ENCODE results near the gene KLHDC3.
"Not testable (repeated sequence)": the region's sequence is repeated elsewhere in the genome, so short reads cannot be mapped to it uniquely, and the experiment has no call there.

KLHDC3 gene

GRCh38 chr6:43034190-43034525 lies 20.1 kb downstream of the KLHDC3 start:
- Histone ChIP-seq H3K4me3 (ENCODE audit: low read length) (no peak overlapping the region), H3K4me2 (ENCODE audit: low read length) (no peak overlapping the region), H3K9ac (ENCODE audit: low read depth, low read length) (no peak overlapping the region), H3K27me3 (ENCODE audit: control insufficient read depth, insufficient read depth, low read length) (no peaks in the 10 kb centered on the region), H3K36me3 (ENCODE audit: insufficient read depth, low read length) (peaks cover 63% of the 10 kb centered on the region), H3K4me1 (ENCODE audit: control insufficient read depth, insufficient read depth, low read length) (no peaks in the 10 kb centered on the region), H3K9me3 (replicated peaks; ENCODE audit: low read length) (no peaks in the 10 kb centered on the region)

GRCh38 chr6:43035495-43036194 lies 21.6 kb downstream of the KLHDC3 start:
- no peaks in the 10 kb centered on the region for H3K27me3 ChIP-seq (ENCODE audit: control insufficient read depth, insufficient read depth, low read length)
- H3K9me3 ChIP-seq (replicated peaks; ENCODE audit: low read length) = no peaks in the 10 kb centered on the region
- no peak overlapping the region for H3K4me3 ChIP-seq (ENCODE audit: low read length)
- no peaks in the 10 kb centered on the region for H3K4me1 ChIP-seq (ENCODE audit: control insufficient read depth, insufficient read depth, low read length)
- H3K4me2 ChIP-seq (ENCODE audit: low read length) = no peak overlapping the region
- H3K36me3 ChIP-seq (ENCODE audit: insufficient read depth, low read length) = peaks cover 61% of the 10 kb centered on the region
- no peak overlapping the region for H3K9ac ChIP-seq (ENCODE audit: low read depth, low read length)

- no peak overlapping the region for H3K4me2 ChIP-seq (ENCODE audit: low read length)
- H3K27me3 ChIP-seq (ENCODE audit: control insufficient read depth, insufficient read depth, low read length) = no peaks in the 10 kb centered on the region
- H3K36me3 ChIP-seq (ENCODE audit: insufficient read depth, low read length) = peaks cover 64% of the 10 kb centered on the region
- no peak overlapping the region for H3K9ac ChIP-seq (ENCODE audit: low read depth, low read length)
- no peak overlapping the region for H3K4me3 ChIP-seq (ENCODE audit: low read length)
- no peaks in the 10 kb centered on the region for H3K4me1 ChIP-seq (ENCODE audit: control insufficient read depth, insufficient read depth, low read length)
- no peaks in the 10 kb centered on the region for H3K9me3 ChIP-seq (replicated peaks; ENCODE audit: low read length)
These were observed 22.7 kb downstream of the KLHDC3 start for GRCh38 chr6:43036712-43037111.

- Histone ChIP-seq H3K9ac (ENCODE audit: low read depth, low read length) (no peak overlapping the region), H3K36me3 (ENCODE audit: insufficient read depth, low read length) (peaks cover 61% of the 10 kb centered on the region), H3K4me2 (ENCODE audit: low read length) (no peak overlapping the region), H3K9me3 (replicated peaks; ENCODE audit: low read length) (no peaks in the 10 kb centered on the region), H3K4me1 (ENCODE audit: control insufficient read depth, insufficient read depth, low read length) (no peaks in the 10 kb centered on the region), H3K27me3 (ENCODE audit: control insufficient read depth, insufficient read depth, low read length) (no peaks in the 10 kb centered on the region), H3K4me3 (ENCODE audit: low read length) (no peak overlapping the region)
These were observed 23.1 kb downstream of the KLHDC3 start for GRCh38 chr6:43037197-43037596.

GRCh38 chr6:43037706-43038105 lies 23.7 kb downstream of the KLHDC3 start:
- H3K4me2 ChIP-seq (ENCODE audit: low read length) = no peak overlapping the region
- no peaks in the 10 kb centered on the region for H3K4me1 ChIP-seq (ENCODE audit: control insufficient read depth, insufficient read depth, low read length)
- H3K9ac ChIP-seq (ENCODE audit: low read depth, low read length) = no peak overlapping the region
- no peaks in the 10 kb centered on the region for H3K27me3 ChIP-seq (ENCODE audit: control insufficient read depth, insufficient read depth, low read length)
- H3K4me3 ChIP-seq (ENCODE audit: low read length) = no peak overlapping the region
- H3K36me3 ChIP-seq (ENCODE audit: insufficient read depth, low read length) = peaks cover 59% of the 10 kb centered on the region
- no peaks in the 10 kb centered on the region for H3K9me3 ChIP-seq (replicated peaks; ENCODE audit: low read length)

GRCh38 chr6:43038727-43039126 lies 24.7 kb downstream of the KLHDC3 start:
- H3K4me2 ChIP-seq (ENCODE audit: low read length) = no peak overlapping the region
- H3K4me1 ChIP-seq (ENCODE audit: control insufficient read depth, insufficient read depth, low read length) = no peaks in the 10 kb centered on the region
- no peak overlapping the region for H3K4me3 ChIP-seq (ENCODE audit: low read length)
- H3K27me3 ChIP-seq (ENCODE audit: control insufficient read depth, insufficient read depth, low read length) = no peaks in the 10 kb centered on the region
- no peaks in the 10 kb centered on the region for H3K9me3 ChIP-seq (replicated peaks; ENCODE audit: low read length)
- H3K36me3 ChIP-seq (ENCODE audit: insufficient read depth, low read length) = peaks cover 68% of the 10 kb centered on the region
- no peak overlapping the region for H3K9ac ChIP-seq (ENCODE audit: low read depth, low read length)

- no peak overlapping the region for H3K4me3 ChIP-seq (ENCODE audit: low read length)
- no peaks in the 10 kb centered on the region for H3K27me3 ChIP-seq (ENCODE audit: control insufficient read depth, insufficient read depth, low read length)
- no peak overlapping the region for H3K4me2 ChIP-seq (ENCODE audit: low read length)
- H3K4me1 ChIP-seq (ENCODE audit: control insufficient read depth, insufficient read depth, low read length) = no peaks in the 10 kb centered on the region
- H3K36me3 ChIP-seq (ENCODE audit: insufficient read depth, low read length) = peaks cover 73% of the 10 kb centered on the region
- no peaks in the 10 kb centered on the region for H3K9me3 ChIP-seq (replicated peaks; ENCODE audit: low read length)
- H3K9ac ChIP-seq (ENCODE audit: low read depth, low read length) = no peak overlapping the region
These were observed 26.7 kb downstream of the KLHDC3 start for GRCh38 chr6:43040542-43041257.

- H3K4me2 ChIP-seq (ENCODE audit: low read length); H3K9ac ChIP-seq (ENCODE audit: low read depth, low read length); H3K9me3 ChIP-seq (replicated peaks; ENCODE audit: low read length); H3K4me3 ChIP-seq (ENCODE audit: low read length); H3K27me3 ChIP-seq (ENCODE audit: control insufficient read depth, insufficient read depth, low read length); H3K4me1 ChIP-seq (ENCODE audit: control insufficient read depth, insufficient read depth, low read length): not testable (repeated sequence)
- peaks cover 76% of the 10 kb centered on the region for H3K36me3 ChIP-seq (ENCODE audit: insufficient read depth, low read length)
These were observed 27.4 kb downstream of the KLHDC3 start for GRCh38 chr6:43041475-43041874.

GRCh38 chr6:43043310-43043709 lies 29.3 kb downstream of the KLHDC3 start:
- Histone ChIP-seq H3K4me3 (ENCODE audit: low read length) (no peak overlapping the region), H3K27me3 (ENCODE audit: control insufficient read depth, insufficient read depth, low read length) (no peaks in the 10 kb centered on the region), H3K9me3 (replicated peaks; ENCODE audit: low read length) (no peaks in the 10 kb centered on the region), H3K36me3 (ENCODE audit: insufficient read depth, low read length) (peaks cover 77% of the 10 kb centered on the region), H3K4me2 (ENCODE audit: low read length) (no peak overlapping the region), H3K4me1 (ENCODE audit: control insufficient read depth, insufficient read depth, low read length) (no peaks in the 10 kb centered on the region), H3K9ac (ENCODE audit: low read depth, low read length) (no peak overlapping the region)

GRCh38 chr6:43045371-43045930 lies 31.4 kb downstream of the KLHDC3 start:
- no peak overlapping the region for H3K4me2 ChIP-seq (ENCODE audit: low read length)
- no peak overlapping the region for H3K9ac ChIP-seq (ENCODE audit: low read depth, low read length)
- peaks cover 78% of the 10 kb centered on the region for H3K36me3 ChIP-seq (ENCODE audit: insufficient read depth, low read length)
- peaks cover under 1% of the 10 kb centered on the region for H3K4me1 ChIP-seq (ENCODE audit: control insufficient read depth, insufficient read depth, low read length)
- no peaks in the 10 kb centered on the region for H3K9me3 ChIP-seq (replicated peaks; ENCODE audit: low read length)
- H3K4me3 ChIP-seq (ENCODE audit: low read length) = no peak overlapping the region
- H3K27me3 ChIP-seq (ENCODE audit: control insufficient read depth, insufficient read depth, low read length) = no peaks in the 10 kb centered on the region

- H3K4me1 ChIP-seq (ENCODE audit: control insufficient read depth, insufficient read depth, low read length) = peaks cover 26% of the 10 kb centered on the region
- H3K27me3 ChIP-seq (ENCODE audit: control insufficient read depth, insufficient read depth, low read length) = no peaks in the 10 kb centered on the region
- H3K9me3 ChIP-seq (replicated peaks; ENCODE audit: low read length) = no peaks in the 10 kb centered on the region
- H3K4me2 ChIP-seq (ENCODE audit: low read length) = no peak overlapping the region
- H3K36me3 ChIP-seq (ENCODE audit: insufficient read depth, low read length) = peaks cover 70% of the 10 kb centered on the region
- no peak overlapping the region for H3K4me3 ChIP-seq (ENCODE audit: low read length)
- no peak overlapping the region for H3K9ac ChIP-seq (ENCODE audit: low read depth, low read length)
These were observed 33.9 kb downstream of the KLHDC3 start for GRCh38 chr6:43047998-43048397.

- Histone ChIP-seq H3K9ac (ENCODE audit: low read depth, low read length) (no peak overlapping the region), H3K4me1 (ENCODE audit: control insufficient read depth, insufficient read depth, low read length) (peaks cover 33% of the 10 kb centered on the region), H3K4me2 (ENCODE audit: low read length) (peak overlapping the region; percentile 96), H3K36me3 (ENCODE audit: insufficient read depth, low read length) (peaks cover 54% of the 10 kb centered on the region), H3K4me3 (ENCODE audit: low read length) (peak overlapping the region; percentile 25), H3K9me3 (replicated peaks; ENCODE audit: low read length) (no peaks in the 10 kb centered on the region), H3K27me3 (ENCODE audit: control insufficient read depth, insufficient read depth, low read length) (no peaks in the 10 kb centered on the region)
These were observed 36.9 kb downstream of the KLHDC3 start for GRCh38 chr6:43050981-43051380.

Measured in skeletal muscle satellite cell (primary cell).